Trophoblast cell (in vitro differentiated cells and primary cell): Measurements from ENCODE around the gene GPR68.

Experiments used
- DNase-seq, 2 donors: peaks; one replicate each; pipeline ENCODE4 v3.0.0-alpha.2; 2016
- H2AFZ ChIP-seq: 2 replicates; pipeline ENCODE4 v1.6.1; 2013; ENCODE audit warnings: low read length, moderate library complexity, mild to moderate bottlenecking; ENCODE audit not compliant: insufficient read depth, poor library complexity
- H2AK5ac ChIP-seq: 2 replicates; pipeline ENCODE4 v1.6.1; 2013; ENCODE audit warnings: mild to moderate bottlenecking, low read length
- H2BK120ac ChIP-seq: 2 replicates; pipeline ENCODE4 v1.6.1; 2013; ENCODE audit warnings: low read length, mild to moderate bottlenecking, moderate library complexity; ENCODE audit not compliant: insufficient read depth, poor library complexity
- H2BK12ac ChIP-seq: 2 replicates; pipeline ENCODE4 v1.6.1; 2013; ENCODE audit warnings: mild to moderate bottlenecking, low read length, moderate library complexity
- H2BK5ac ChIP-seq: 2 replicates; pipeline ENCODE4 v1.6.1; 2013; ENCODE audit warnings: low read length, low read depth, moderate library complexity, mild to moderate bottlenecking; ENCODE audit not compliant: poor library complexity
- H3K14ac ChIP-seq: 2 replicates; pipeline ENCODE4 v1.6.1; 2013; ENCODE audit warnings: mild to moderate bottlenecking, low read length
- H3K18ac ChIP-seq: 2 replicates; pipeline ENCODE4 v1.6.1; 2013; ENCODE audit warnings: mild to moderate bottlenecking, low read length
- H3K23ac ChIP-seq: 2 replicates; pipeline ENCODE4 v1.6.1; 2013; ENCODE audit warnings: low read length
- H3K27ac ChIP-seq: 2 replicates; pipeline ENCODE4 v1.5.1; 2013; ENCODE audit warnings: low read depth, mild to moderate bottlenecking, inconsistent platforms, low read length, moderate library complexity
- H3K27me3 ChIP-seq: 2 replicates; pipeline ENCODE4 v1.6.1; 2013; ENCODE audit warnings: inconsistent platforms, mild to moderate bottlenecking, low read length, moderate library complexity; ENCODE audit not compliant: insufficient read depth
- H3K36me3 ChIP-seq, 2 experiments: 1 replicate in 1 of 2; 2 replicates in 1 of 2; pipeline ENCODE4 v1.6.1; 2013; ENCODE audit warnings: low read length in 2 of 2, mild to moderate bottlenecking in 2 of 2, moderate library complexity in 1 of 2; ENCODE audit not compliant: insufficient read depth in 2 of 2, control insufficient read depth in 1 of 2
- H3K4ac ChIP-seq: 2 replicates; pipeline ENCODE4 v1.6.1; 2013; ENCODE audit warnings: low read depth, mild to moderate bottlenecking, low read length, moderate library complexity
- H3K4me1 ChIP-seq, 2 experiments: 1 replicate in 1 of 2; 2 replicates in 1 of 2; pipeline ENCODE4 v1.6.1; 2013; ENCODE audit warnings: low read length in 2 of 2, mild to moderate bottlenecking in 2 of 2, moderate library complexity in 1 of 2; ENCODE audit not compliant: insufficient read depth in 2 of 2, control insufficient read depth in 1 of 2
- H3K4me2 ChIP-seq: 2 replicates; pipeline ENCODE4 v1.6.1; 2013; ENCODE audit warnings: inconsistent platforms, mild to moderate bottlenecking, low read length, moderate library complexity
- H3K4me3 ChIP-seq: 2 replicates; pipeline ENCODE4 v1.5.1; 2013; ENCODE audit warnings: mild to moderate bottlenecking, low read depth, low read length, inconsistent platforms
- H3K79me1 ChIP-seq: one replicate; pipeline ENCODE4 v1.6.1; 2013; ENCODE audit warnings: low read length
- H3K79me2 ChIP-seq: 2 replicates; pipeline ENCODE4 v1.6.1; 2013; ENCODE audit warnings: low read length, mild to moderate bottlenecking; ENCODE audit not compliant: control insufficient read depth, insufficient read depth, poor library complexity
- H3K9ac ChIP-seq: 2 replicates; pipeline ENCODE4 v1.6.1; 2013; ENCODE audit warnings: mild to moderate bottlenecking, low read length
- H3K9me3 ChIP-seq: 2 replicates; pipeline ENCODE4 v1.6.1; 2013; ENCODE audit warnings: low read depth, mild to moderate bottlenecking, control low read depth, inconsistent platforms, low read length; ENCODE audit not compliant: insufficient read depth
- H4K12ac ChIP-seq: 2 replicates; pipeline ENCODE4 v1.6.1; 2013; ENCODE audit warnings: low read depth, mild to moderate bottlenecking, low read length, moderate library complexity
- H4K8ac ChIP-seq: 2 replicates; pipeline ENCODE4 v1.6.1; 2013; ENCODE audit warnings: low read depth, mild to moderate bottlenecking, low read length, moderate library complexity
- H4K91ac ChIP-seq: one replicate; pipeline ENCODE4 v1.6.1; 2013; ENCODE audit warnings: low read depth, mild to moderate bottlenecking, low read length, moderate library complexity
- WGBS: extraction: QIAGEN DNeasy Blood & Tissue Kit; methylation state at CpG from one replicate; pipeline ENCODE4 v1.1.7; 2013; ENCODE audit warnings: missing lambda C conversion rate; ENCODE audit not compliant: insufficient read length, insufficient coverage; ENCODE audit errors: extremely low coverage; 5-methylcytosine and 5-hydroxymethylcytosine counted together

Gene GPR68

GRCh38 chr14:91214306-91214705 is 30.2 kb downstream of the GPR68 start:
- Histone ChIP-seq H3K4me3 (no peak overlapping the region), H3K79me2 (no peaks in the 10 kb centered on the region), H2AK5ac (no peak overlapping the region), H4K12ac (no peak overlapping the region), H3K18ac (no peak overlapping the region), H3K4me1 (peaks cover 0 to 4% of the 10 kb centered on the region in 2 experiments), H2BK12ac (no peak overlapping the region), H3K14ac (no peak overlapping the region), H3K23ac (no peak overlapping the region), H2BK120ac (no peak overlapping the region), H3K27me3 (no peaks in the 10 kb centered on the region), H2AFZ (no peak overlapping the region), H3K4me2 (no peak overlapping the region), H3K9ac (no peak overlapping the region), H3K36me3 (peaks cover 0 to 2% of the 10 kb centered on the region in 2 experiments), H3K9me3 (no peaks in the 10 kb centered on the region), H3K4ac (no peak overlapping the region), H3K79me1 (no peaks in the 10 kb centered on the region), H4K91ac (no peak overlapping the region), H2BK5ac (no peak overlapping the region), H3K27ac (no peak overlapping the region), H4K8ac (no peak overlapping the region)
- no CpG with 5 or more reads among the region's 6 CpGs for WGBS
- DNase-seq: no peak

- Histone ChIP-seq H3K9ac (no peak overlapping the region), H3K4me1 (no peaks in the 10 kb centered on the region), H2BK12ac (no peak overlapping the region), H3K27ac (no peak overlapping the region), H3K4me2 (no peak overlapping the region), H3K4me3 (no peak overlapping the region), H2AFZ (no peak overlapping the region), H4K12ac (no peak overlapping the region), H3K23ac (no peak overlapping the region), H3K79me1 (no peaks in the 10 kb centered on the region), H2BK5ac (no peak overlapping the region), H4K8ac (no peak overlapping the region), H3K9me3 (no peaks in the 10 kb centered on the region), H3K36me3 (peaks cover 0 to 2% of the 10 kb centered on the region in 2 experiments), H4K91ac (no peak overlapping the region), H3K4ac (no peak overlapping the region), H3K14ac (no peak overlapping the region), H3K18ac (no peak overlapping the region), H3K79me2 (no peaks in the 10 kb centered on the region), H2AK5ac (no peak overlapping the region), H2BK120ac (no peak overlapping the region), H3K27me3 (no peaks in the 10 kb centered on the region)
- no CpG with 5 or more reads among the region's 2 CpGs for WGBS
- no peak for DNase-seq
These were observed 33.5 kb downstream of the GPR68 start for GRCh38 chr14:91211017-91211416.

GRCh38 chr14:91207008-91207407 is 37.5 kb downstream of the GPR68 start:
- Histone ChIP-seq H2BK120ac (no peak overlapping the region), H3K4me2 (no peak overlapping the region), H3K79me1 (no peaks in the 10 kb centered on the region), H3K27ac (no peak overlapping the region), H2BK12ac (no peak overlapping the region), H3K4me1 (peaks cover 6 to 8% of the 10 kb centered on the region in 2 experiments), H4K12ac (no peak overlapping the region), H3K18ac (no peak overlapping the region), H3K36me3 (no peaks in the 10 kb centered on the region), H3K4ac (no peak overlapping the region), H3K23ac (no peak overlapping the region), H3K9ac (no peak overlapping the region), H3K79me2 (no peaks in the 10 kb centered on the region), H3K9me3 (peaks cover 1% of the 10 kb centered on the region), H3K27me3 (no peaks in the 10 kb centered on the region), H4K8ac (no peak overlapping the region), H2AFZ (no peak overlapping the region), H3K4me3 (no peak overlapping the region), H2BK5ac (no peak overlapping the region), H3K14ac (no peak overlapping the region), H4K91ac (no peak overlapping the region), H2AK5ac (no peak overlapping the region)
- WGBS: no CpG with 5 or more reads among the region's 3 CpGs
- DNase-seq: no peak

- Histone ChIP-seq H3K23ac (no peak overlapping the region), H3K4me2 (no peak overlapping the region), H3K79me2 (no peaks in the 10 kb centered on the region), H3K9me3 (peaks cover 4% of the 10 kb centered on the region), H2AK5ac (no peak overlapping the region), H4K91ac (no peak overlapping the region), H3K18ac (no peak overlapping the region), H4K8ac (no peak overlapping the region), H2AFZ (no peak overlapping the region), H2BK12ac (peak overlapping the region; percentile 1), H3K9ac (no peak overlapping the region), H4K12ac (no peak overlapping the region), H3K14ac (no peak overlapping the region), H3K4ac (no peak overlapping the region), H3K27ac (no peak overlapping the region), H3K79me1 (no peaks in the 10 kb centered on the region), H2BK120ac (no peak overlapping the region), H2BK5ac (no peak overlapping the region), H3K4me1 (peaks cover 6 to 8% of the 10 kb centered on the region in 2 experiments), H3K27me3 (no peaks in the 10 kb centered on the region), H3K4me3 (no peak overlapping the region), H3K36me3 (no peaks in the 10 kb centered on the region)
- no CpG with 5 or more reads among the region's 7 CpGs for WGBS
- DNase-seq: peak in 1 of 2 donors; percentile 14
These were observed 39.0 kb downstream of the GPR68 start for GRCh38 chr14:91205459-91205858.
